ACHN (cell line): ENCODE results near the gene MSI2.

Source experiments
- DNase-seq: peaks from one replicate; pipeline ENCODE4 v3.0.0-alpha.2; 2015
- in situ Hi-C: cut with HindIII; loops from 2 replicates; pipeline ENCODE4 v1.10.0; 2017; ENCODE audit warnings: low sequenced_read_pairs, low pct_ligation_motif_present, low pct_unique_long_range_greater_than_20kb

Gene MSI2

GRCh38 chr17:57354673-57355072 lies 98.3 kb downstream of the MSI2 start:
- in situ Hi-C loops: no loop called here
- DNase-seq: no peak

GRCh38 chr17:57355090-57355859 lies 99.0 kb downstream of the MSI2 start:
- in situ Hi-C loops: no loop called here
- no peak for DNase-seq

- in situ Hi-C loops: no loop called here
- DNase-seq: no peak
Observed at GRCh38 chr17:57356153-57356718, 99.9 kb downstream of the MSI2 start.

GRCh38 chr17:57356719-57357391 lies 100.5 kb downstream of the MSI2 start:
- peak; percentile 31 for DNase-seq
- in situ Hi-C loops: no loop called here

GRCh38 chr17:57357392-57357784 lies 101.1 kb downstream of the MSI2 start:
- in situ Hi-C loops: no loop called here
- peak; percentile 95 for DNase-seq

- in situ Hi-C loops: no loop called here
- DNase-seq: peak; percentile 32
Observed at GRCh38 chr17:57357830-57358430, 101.6 kb downstream of the MSI2 start.

GRCh38 chr17:57360266-57360665 lies 103.9 kb downstream of the MSI2 start:
- no peak for DNase-seq
- in situ Hi-C loops: no loop called here

- in situ Hi-C loops: no loop called here
- DNase-seq: no peak
Observed at GRCh38 chr17:57362797-57363556, 106.7 kb downstream of the MSI2 start.

GRCh38 chr17:57363580-57363979 lies 107.3 kb downstream of the MSI2 start:
- in situ Hi-C loops: no loop called here

GRCh38 chr17:57363998-57364643 lies 107.8 kb downstream of the MSI2 start:
- in situ Hi-C loops: no loop called here
- DNase-seq: no peak

More at GRCh38 chr17:57363580-57363979, 107.3 kb downstream of the MSI2 start:
- no peak for DNase-seq

- peak; percentile 26 for DNase-seq
- in situ Hi-C loops: no loop called here
Observed at GRCh38 chr17:57365420-57365819, 109.1 kb downstream of the MSI2 start.

GRCh38 chr17:57366177-57366557 lies 109.8 kb downstream of the MSI2 start:
- DNase-seq: no peak
- in situ Hi-C loops: no loop called here

- in situ Hi-C loops: no loop called here
- DNase-seq: no peak
Observed at GRCh38 chr17:57366558-57367351, 110.4 kb downstream of the MSI2 start.

GRCh38 chr17:57368637-57369336 lies 112.5 kb downstream of the MSI2 start:
- DNase-seq: no peak
- in situ Hi-C loops: no loop called here

- peak; percentile 33 for DNase-seq
- in situ Hi-C loops: no loop called here
Observed at GRCh38 chr17:57369509-57369945, 113.2 kb downstream of the MSI2 start.

GRCh38 chr17:57370037-57370581 lies 113.8 kb downstream of the MSI2 start:
- in situ Hi-C loops: no loop called here

GRCh38 chr17:57370619-57371018 lies 114.3 kb downstream of the MSI2 start:
- in situ Hi-C loops: no loop called here
- DNase-seq: no peak

More at GRCh38 chr17:57370037-57370581, 113.8 kb downstream of the MSI2 start:
- peak; percentile 83 for DNase-seq
